HEK293 (cell line): ENCODE data around the gene USF1.

Experiments
- BCL6B ChIP-seq: fragments of 450-650 bp; formaldehyde crosslinking; IDR thresholded peaks from 2 replicates; pipeline ENCODE4 v1.5.1; 2017; ENCODE audit warnings: missing biosample characterization, missing genetic modification characterization
- GLIS2 ChIP-seq: fragments of 450-650 bp; formaldehyde crosslinking; IDR thresholded peaks from 2 replicates; pipeline ENCODE4 v1.5.1; 2016; ENCODE audit warnings: missing biosample characterization, missing genetic modification characterization
- HOXD13 ChIP-seq: sonication (generic); formaldehyde crosslinking; IDR thresholded peaks from 2 replicates; pipeline ENCODE4 v1.8.0; 2022; ENCODE audit warnings: missing genetic modification reagents, borderline replicate concordance
- KLF8 ChIP-seq: fragments of 450-650 bp; formaldehyde crosslinking; IDR thresholded peaks from 2 replicates; pipeline ENCODE4 v1.5.1; 2016; ENCODE audit warnings: missing biosample characterization, missing genetic modification characterization
- KLF9 ChIP-seq: fragments of 450-650 bp; formaldehyde crosslinking; IDR thresholded peaks from 2 replicates; pipeline ENCODE4 v1.5.1; 2016; ENCODE audit warnings: missing biosample characterization, missing genetic modification characterization, low read depth
- OSR2 ChIP-seq: fragments of 450-650 bp; formaldehyde crosslinking; IDR thresholded peaks from 2 replicates; pipeline ENCODE4 v1.5.1; 2016; ENCODE audit warnings: missing biosample characterization, missing genetic modification characterization
- PRDM2 ChIP-seq: fragments of 450-650 bp; formaldehyde crosslinking; IDR thresholded peaks from 2 replicates; pipeline ENCODE4 v1.5.1; 2016; ENCODE audit warnings: missing biosample characterization, missing genetic modification characterization, borderline replicate concordance
- TCF7L2 ChIP-seq: IDR thresholded peaks from 2 replicates; pipeline ENCODE4 v1.6.1; 2011; ENCODE audit warnings: low read depth, mild to moderate bottlenecking, inconsistent platforms, low read length, moderate library complexity, borderline replicate concordance
- WT1 ChIP-seq: fragments of 450-650 bp; formaldehyde crosslinking; IDR thresholded peaks from 2 replicates; pipeline ENCODE4 v1.5.1; 2016; ENCODE audit warnings: missing biosample characterization, missing genetic modification characterization
- YY2 ChIP-seq: fragments of 450-650 bp; formaldehyde crosslinking; IDR thresholded peaks from 2 replicates; pipeline ENCODE4 v1.5.1; 2016; ENCODE audit warnings: missing biosample characterization, missing genetic modification characterization
- ZFP69B ChIP-seq: fragments of 450-650 bp; formaldehyde crosslinking; IDR thresholded peaks from 2 replicates; pipeline ENCODE4 v1.5.1; 2016; ENCODE audit warnings: missing biosample characterization, missing genetic modification characterization
- ZNF138 ChIP-seq: fragments of 450-650 bp; formaldehyde crosslinking; IDR thresholded peaks from 2 replicates; pipeline ENCODE4 v1.5.1; 2016; ENCODE audit warnings: missing biosample characterization, missing genetic modification characterization, borderline replicate concordance
- ZNF169 ChIP-seq: fragments of 450-650 bp; formaldehyde crosslinking; IDR thresholded peaks from 2 replicates; pipeline ENCODE4 v1.5.1; 2016; ENCODE audit warnings: missing biosample characterization, missing genetic modification characterization
- ZNF211 ChIP-seq: fragments of 450-650 bp; formaldehyde crosslinking; IDR thresholded peaks from 2 replicates; pipeline ENCODE4 v1.5.1; 2016; ENCODE audit warnings: low read depth, missing biosample characterization, missing genetic modification characterization
- ZNF26 ChIP-seq: fragments of 450-650 bp; formaldehyde crosslinking; IDR thresholded peaks from 2 replicates; pipeline ENCODE4 v1.5.1; 2016; ENCODE audit warnings: missing biosample characterization, missing genetic modification characterization
- ZNF324 ChIP-seq: fragments of 450-650 bp; formaldehyde crosslinking; IDR thresholded peaks from 2 replicates; pipeline ENCODE4 v1.5.1; 2016; ENCODE audit warnings: missing biosample characterization, missing genetic modification characterization
- ZNF335 ChIP-seq: fragments of 450-650 bp; formaldehyde crosslinking; conservative IDR thresholded peaks from 2 replicates; pipeline ENCODE4 v1.5.1; 2016; ENCODE audit warnings: missing biosample characterization, missing genetic modification characterization
- ZNF341 ChIP-seq: fragments of 450-650 bp; formaldehyde crosslinking; IDR thresholded peaks from 2 replicates; pipeline ENCODE4; 2016; ENCODE audit warnings: low read depth, missing biosample characterization, missing genetic modification characterization
- ZNF366 ChIP-seq: fragments of 450-650 bp; formaldehyde crosslinking; conservative IDR thresholded peaks from 2 replicates; pipeline ENCODE4 v1.5.1; 2016; ENCODE audit warnings: missing biosample characterization, missing genetic modification characterization
- ZNF394 ChIP-seq: fragments of 450-650 bp; formaldehyde crosslinking; IDR thresholded peaks from 2 replicates; pipeline ENCODE4 v1.5.1; 2016; ENCODE audit warnings: missing biosample characterization, missing genetic modification characterization, mild to moderate bottlenecking, moderate library complexity, borderline replicate concordance
- ZNF433 ChIP-seq: fragments of 450-650 bp; formaldehyde crosslinking; IDR thresholded peaks from 2 replicates; pipeline ENCODE4 v1.5.1; 2016; ENCODE audit warnings: missing biosample characterization, missing genetic modification characterization, low read depth
- ZNF48 ChIP-seq: fragments of 450-650 bp; formaldehyde crosslinking; IDR thresholded peaks from 2 replicates; pipeline ENCODE4 v1.5.1; 2016; ENCODE audit warnings: missing biosample characterization, missing genetic modification characterization
- ZNF548 ChIP-seq: fragments of 450-650 bp; formaldehyde crosslinking; IDR thresholded peaks from 2 replicates; pipeline ENCODE4 v1.5.1; 2016; ENCODE audit warnings: missing biosample characterization, missing genetic modification characterization
- ZNF560 ChIP-seq: fragments of 450-650 bp; formaldehyde crosslinking; IDR thresholded peaks from 2 replicates; pipeline ENCODE4 v1.5.1; 2017; ENCODE audit warnings: missing biosample characterization, missing genetic modification characterization, borderline replicate concordance
- ZNF561 ChIP-seq: fragments of 450-650 bp; IDR thresholded peaks from 2 replicates; pipeline ENCODE4 v1.5.1; 2018; ENCODE audit warnings: missing biosample characterization, missing genetic modification characterization, borderline replicate concordance
- ZNF580 ChIP-seq: fragments of 450-650 bp; formaldehyde crosslinking; IDR thresholded peaks from 2 replicates; pipeline ENCODE4 v1.5.1; 2016; ENCODE audit warnings: missing biosample characterization, missing genetic modification characterization
- ZNF639 ChIP-seq: fragments of 450-650 bp; formaldehyde crosslinking; IDR thresholded peaks from 2 replicates; pipeline ENCODE4 v1.5.1; 2016; ENCODE audit warnings: missing biosample characterization, missing genetic modification characterization
- ZNF76 ChIP-seq: fragments of 450-650 bp; formaldehyde crosslinking; IDR thresholded peaks from 2 replicates; pipeline ENCODE4; 2016; ENCODE audit warnings: low read depth, missing biosample characterization, missing genetic modification characterization, borderline replicate concordance
- ZNF777 ChIP-seq: fragments of 450-650 bp; formaldehyde crosslinking; IDR thresholded peaks from 2 replicates; pipeline ENCODE4 v1.5.1; 2017; ENCODE audit warnings: missing biosample characterization, missing genetic modification characterization, borderline replicate concordance

Gene USF1

GRCh38 chr1:161045736-161046604 lies at the start of gene USF1 (continued):
- no peak for TF ChIP-seq PRDM2 (tag by site-specific recombination)
- peak; percentile 89 for TF ChIP-seq ZNF76 (tag by site-specific recombination)
- TF ChIP-seq OSR2 (tag by site-specific recombination), result no peak
- 0 out of 2 replicates have a peak, but pooled peaks have one; percentile 23 for TF ChIP-seq ZNF366 (tag by site-specific recombination)
- TF ChIP-seq TCF7L2, result peak; percentile 40; the same call in 1 of the 2 replicates
- no peak; the same call in 1 of the 2 replicates for TF ChIP-seq WT1
- TF ChIP-seq ZNF560 (tag by site-specific recombination), result no peak
- TF ChIP-seq HOXD13 (CRISPR knock-in tag), result no peak; the same call in 1 of the 2 replicates
- TF ChIP-seq ZNF324 (tag by site-specific recombination), result peak; percentile 84
- peak; percentile 91; the same call in 1 of the 2 replicates for TF ChIP-seq ZNF777 (tag by site-specific recombination)
- TF ChIP-seq ZNF138 (tag by site-specific recombination), result no peak
- no peak for TF ChIP-seq BCL6B
- no peak for TF ChIP-seq ZNF433 (tag by site-specific recombination)
- TF ChIP-seq ZNF394 (tag by site-specific recombination), result peak; percentile 21; the same call in 1 of the 2 replicates
- TF ChIP-seq KLF8 (tag by site-specific recombination), result peak; percentile 77
- peak; percentile 59; the same call in 1 of the 2 replicates for TF ChIP-seq ZNF639 (tag by site-specific recombination)
- TF ChIP-seq ZNF26 (tag by site-specific recombination), result no peak
- no peak for TF ChIP-seq ZNF548 (tag by site-specific recombination)
- no peak for TF ChIP-seq ZNF211 (tag by site-specific recombination)
- TF ChIP-seq ZNF48 (tag by site-specific recombination), result no peak
- peak; percentile 14; the same call in 1 of the 2 replicates for TF ChIP-seq ZNF561 (tag by site-specific recombination)
- peak; percentile 55; the same call in 1 of the 2 replicates for TF ChIP-seq KLF9 (tag by site-specific recombination)
- peak; percentile 93 for TF ChIP-seq YY2 (tag by site-specific recombination)
- 0 out of 2 replicates have a peak, but pooled peaks have one; percentile 12 for TF ChIP-seq ZFP69B (tag by site-specific recombination)
- TF ChIP-seq ZNF341, result 0 out of 2 replicates have a peak, but pooled peaks have one; percentile 5
- TF ChIP-seq ZNF580 (tag by site-specific recombination), result peak; percentile 66; the same call in 1 of the 2 replicates
- TF ChIP-seq ZNF169 (tag by site-specific recombination), result no peak
- peak; percentile 63 for TF ChIP-seq ZNF335 (tag by site-specific recombination)
- no peak for TF ChIP-seq GLIS2 (tag by site-specific recombination)
